WTC11 (cell line): ENCODE measurements around the gene ZKSCAN1.

Experiments
- ATF3 ChIP-seq: sonication (generic); formaldehyde crosslinking; conservative IDR thresholded peaks from 2 replicates; pipeline ENCODE4 v1.8.1; 2022; ENCODE audit warnings: mild to moderate bottlenecking, missing genetic modification reagents
- ELF4 ChIP-seq: sonication (generic); formaldehyde crosslinking; IDR thresholded peaks from 2 replicates; pipeline ENCODE4 v1.8.1; 2022; ENCODE audit warnings: low read depth, mild to moderate bottlenecking, moderate library complexity, missing genetic modification reagents
- ETV6 ChIP-seq: sonication (generic); formaldehyde crosslinking; IDR thresholded peaks from 2 replicates; pipeline ENCODE4 v1.8.1; 2022; ENCODE audit warnings: mild to moderate bottlenecking, missing genetic modification reagents
- JUN ChIP-seq: sonication (generic); formaldehyde crosslinking; IDR thresholded peaks from 2 replicates; pipeline ENCODE4 v1.8.0; 2023; ENCODE audit warnings: mild to moderate bottlenecking, missing genetic modification reagents
- OVOL2 ChIP-seq: fragments of 250-450 bp; sonication (Bioruptor Pico); IDR thresholded peaks from 2 replicates; pipeline ENCODE4 v1.9.0; 2021; ENCODE audit warnings: mild to moderate bottlenecking, borderline replicate concordance
- USF2 ChIP-seq: sonication (generic); formaldehyde crosslinking; IDR thresholded peaks from 2 replicates; pipeline ENCODE4 v1.8.1; 2023; ENCODE audit warnings: mild to moderate bottlenecking, missing genetic modification reagents, moderate library complexity
- TF ChIP-seq, protein P1 (sequence below): fragments of 200-600 bp; IDR thresholded peaks from 2 replicates; pipeline ENCODE4 v1.8.0; 2022; ENCODE audit warnings: antibody characterized with exemption
- TF ChIP-seq, protein P2 (sequence below): sonication (generic); formaldehyde crosslinking; IDR thresholded peaks from 2 replicates; pipeline ENCODE4 v1.8.0; 2023; ENCODE audit warnings: missing genetic modification reagents

- TF ChIP-seq, protein P1, sequence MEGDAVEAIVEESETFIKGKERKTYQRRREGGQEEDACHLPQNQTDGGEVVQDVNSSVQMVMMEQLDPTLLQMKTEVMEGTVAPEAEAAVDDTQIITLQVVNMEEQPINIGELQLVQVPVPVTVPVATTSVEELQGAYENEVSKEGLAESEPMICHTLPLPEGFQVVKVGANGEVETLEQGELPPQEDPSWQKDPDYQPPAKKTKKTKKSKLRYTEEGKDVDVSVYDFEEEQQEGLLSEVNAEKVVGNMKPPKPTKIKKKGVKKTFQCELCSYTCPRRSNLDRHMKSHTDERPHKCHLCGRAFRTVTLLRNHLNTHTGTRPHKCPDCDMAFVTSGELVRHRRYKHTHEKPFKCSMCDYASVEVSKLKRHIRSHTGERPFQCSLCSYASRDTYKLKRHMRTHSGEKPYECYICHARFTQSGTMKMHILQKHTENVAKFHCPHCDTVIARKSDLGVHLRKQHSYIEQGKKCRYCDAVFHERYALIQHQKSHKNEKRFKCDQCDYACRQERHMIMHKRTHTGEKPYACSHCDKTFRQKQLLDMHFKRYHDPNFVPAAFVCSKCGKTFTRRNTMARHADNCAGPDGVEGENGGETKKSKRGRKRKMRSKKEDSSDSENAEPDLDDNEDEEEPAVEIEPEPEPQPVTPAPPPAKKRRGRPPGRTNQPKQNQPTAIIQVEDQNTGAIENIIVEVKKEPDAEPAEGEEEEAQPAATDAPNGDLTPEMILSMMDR: no peak
- TF ChIP-seq ATF3 (CRISPR knock-in tag) (no peak), JUN (CRISPR knock-in tag) (no peak), OVOL2 (CRISPR knock-in tag) (no peak), USF2 (CRISPR knock-in tag) (no peak), ETV6 (CRISPR knock-in tag) (no peak), ELF4 (CRISPR knock-in tag) (no peak)
- TF ChIP-seq, protein P2, sequence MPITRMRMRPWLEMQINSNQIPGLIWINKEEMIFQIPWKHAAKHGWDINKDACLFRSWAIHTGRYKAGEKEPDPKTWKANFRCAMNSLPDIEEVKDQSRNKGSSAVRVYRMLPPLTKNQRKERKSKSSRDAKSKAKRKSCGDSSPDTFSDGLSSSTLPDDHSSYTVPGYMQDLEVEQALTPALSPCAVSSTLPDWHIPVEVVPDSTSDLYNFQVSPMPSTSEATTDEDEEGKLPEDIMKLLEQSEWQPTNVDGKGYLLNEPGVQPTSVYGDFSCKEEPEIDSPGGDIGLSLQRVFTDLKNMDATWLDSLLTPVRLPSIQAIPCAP (CRISPR knock-in tag): no peak
Observed at GRCh38 chr7:100003711-100004661, 11.4 kb upstream of the ZKSCAN1 start.
